ENCODE measurements around the gene NCKAP5. TPM values are rescaled to one million over a fixed set of nuclear protein-coding genes. Genes with fewer than 3 reads are reported as not detected.

NCKAP5 gene
- total and polyA plus RNA-seq, 2 experiments from 2014 or later = 0.21 to 0.31 TPM

DNA sequence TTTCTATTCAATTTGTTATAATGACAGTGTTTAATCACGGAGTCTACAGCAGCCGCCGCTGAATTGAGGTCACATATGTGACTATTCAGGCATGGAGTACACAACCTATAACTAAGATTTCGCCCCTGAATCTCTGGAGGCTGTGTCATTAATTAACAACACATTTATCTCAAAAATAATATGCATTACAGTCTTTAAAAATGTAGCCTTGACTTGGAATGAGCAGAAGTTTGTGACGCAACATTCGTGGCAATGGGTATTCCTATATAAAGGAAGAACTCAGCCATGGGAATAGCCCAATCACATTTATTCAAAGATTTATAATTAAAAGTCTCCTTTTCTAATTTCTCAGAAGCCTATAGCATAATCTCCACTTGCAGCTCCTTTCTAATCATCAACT lies 837.7 kb downstream of the NCKAP5 start:
- no peaks in the 10 kb centered on the region for H3K36me3 ChIP-seq
- TF ChIP-seq, protein P1, sequence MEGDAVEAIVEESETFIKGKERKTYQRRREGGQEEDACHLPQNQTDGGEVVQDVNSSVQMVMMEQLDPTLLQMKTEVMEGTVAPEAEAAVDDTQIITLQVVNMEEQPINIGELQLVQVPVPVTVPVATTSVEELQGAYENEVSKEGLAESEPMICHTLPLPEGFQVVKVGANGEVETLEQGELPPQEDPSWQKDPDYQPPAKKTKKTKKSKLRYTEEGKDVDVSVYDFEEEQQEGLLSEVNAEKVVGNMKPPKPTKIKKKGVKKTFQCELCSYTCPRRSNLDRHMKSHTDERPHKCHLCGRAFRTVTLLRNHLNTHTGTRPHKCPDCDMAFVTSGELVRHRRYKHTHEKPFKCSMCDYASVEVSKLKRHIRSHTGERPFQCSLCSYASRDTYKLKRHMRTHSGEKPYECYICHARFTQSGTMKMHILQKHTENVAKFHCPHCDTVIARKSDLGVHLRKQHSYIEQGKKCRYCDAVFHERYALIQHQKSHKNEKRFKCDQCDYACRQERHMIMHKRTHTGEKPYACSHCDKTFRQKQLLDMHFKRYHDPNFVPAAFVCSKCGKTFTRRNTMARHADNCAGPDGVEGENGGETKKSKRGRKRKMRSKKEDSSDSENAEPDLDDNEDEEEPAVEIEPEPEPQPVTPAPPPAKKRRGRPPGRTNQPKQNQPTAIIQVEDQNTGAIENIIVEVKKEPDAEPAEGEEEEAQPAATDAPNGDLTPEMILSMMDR (IDR thresholded peaks at IDR 0.05; ENCODE audit: low read depth, low read length) = no peak
- H3K27ac ChIP-seq = no peak overlapping the region
- H3K27me3 ChIP-seq = no peaks in the 10 kb centered on the region
- DNase-seq (ENCODE audit: low read depth in 1 of 2, low spot score in 1 of 2) = no peak
- H3K4me3 ChIP-seq = no peak overlapping the region
- no peaks in the 10 kb centered on the region for H3K4me1 ChIP-seq (ENCODE audit: low read depth)
- no peaks in the 10 kb centered on the region for H3K9me3 ChIP-seq (ENCODE audit: low read depth)

DNA sequence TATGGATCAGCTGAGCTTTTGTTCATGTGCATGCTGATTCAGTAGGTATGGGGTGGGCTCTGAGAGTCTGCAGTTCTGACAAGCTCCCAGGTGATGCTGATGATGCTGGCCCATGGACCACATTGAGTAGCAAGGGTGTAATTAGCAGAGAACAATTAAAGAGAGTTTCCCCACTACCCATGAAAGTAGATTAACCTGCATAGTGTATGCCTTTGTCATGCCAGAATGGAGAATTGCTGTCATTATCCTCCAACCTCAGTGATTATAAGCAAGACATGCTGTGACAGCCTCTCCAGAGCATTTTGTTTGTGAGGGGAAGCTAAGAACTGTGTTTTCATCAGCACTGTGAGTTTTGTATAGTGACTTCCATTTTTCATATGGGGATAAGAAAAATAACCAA lies 838.7 kb downstream of the NCKAP5 start:
- no peak overlapping the region for H3K4me3 ChIP-seq
- no peak overlapping the region for H3K27ac ChIP-seq
- no peaks in the 10 kb centered on the region for H3K27me3 ChIP-seq
- H3K4me1 ChIP-seq (ENCODE audit: low read depth) = no peaks in the 10 kb centered on the region
- TF ChIP-seq, protein P1 (IDR thresholded peaks at IDR 0.05; ENCODE audit: low read depth, low read length) = no peak
- no peaks in the 10 kb centered on the region for H3K9me3 ChIP-seq (ENCODE audit: low read depth)
- DNase-seq (ENCODE audit: low read depth in 1 of 2, low spot score in 1 of 2) = no peak
- no peaks in the 10 kb centered on the region for H3K36me3 ChIP-seq

DNA sequence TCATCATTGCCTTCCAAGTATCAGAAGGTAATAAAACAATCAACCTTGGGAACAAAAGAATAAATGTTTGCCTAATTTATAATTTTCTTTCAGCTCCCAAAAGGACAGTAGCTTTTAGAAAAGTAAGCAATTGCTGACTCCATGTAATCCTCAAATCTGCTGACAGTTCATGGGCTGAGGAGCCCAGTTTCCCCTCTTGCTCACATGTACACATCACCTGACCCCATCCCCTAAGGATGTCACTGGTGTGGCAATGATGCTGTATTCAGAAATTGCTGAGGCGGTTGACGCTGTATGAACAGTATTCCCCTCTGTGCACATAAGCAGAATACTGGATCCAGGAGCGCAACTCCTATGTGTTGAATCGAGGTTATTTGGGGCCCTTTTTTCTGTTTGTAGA lies 842.1 kb downstream of the NCKAP5 start:
- TF ChIP-seq, protein P1 (IDR thresholded peaks at IDR 0.05; ENCODE audit: low read depth, low read length) = no peak
- no peak overlapping the region for H3K27ac ChIP-seq
- DNase-seq (ENCODE audit: low read depth in 1 of 2, low spot score in 1 of 2) = no peak

DNA sequence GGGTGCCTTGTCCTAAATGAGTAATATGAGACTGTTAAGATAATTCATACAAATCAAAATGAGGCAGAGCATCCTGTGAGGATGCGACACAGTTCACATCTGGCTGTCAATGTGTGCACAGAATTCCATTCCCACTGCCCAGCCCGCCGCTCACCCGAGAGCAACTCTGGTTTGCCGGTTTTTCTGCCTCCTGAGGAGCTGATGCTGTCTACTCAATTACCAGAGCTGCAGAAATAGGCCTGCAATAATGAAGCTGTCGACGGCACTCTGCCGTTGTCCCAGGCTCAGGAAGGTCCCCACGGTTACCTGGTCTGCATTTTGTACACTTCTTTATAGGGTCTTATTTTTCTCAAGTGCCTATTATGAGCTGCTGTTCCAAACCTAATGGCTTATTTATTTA lies 842.5 kb downstream of the NCKAP5 start:
- Histone ChIP-seq H3K36me3 (no peaks in the 10 kb centered on the region), H3K4me1 (ENCODE audit: low read depth) (no peaks in the 10 kb centered on the region), H3K9me3 (ENCODE audit: low read depth) (no peaks in the 10 kb centered on the region), H3K27me3 (no peaks in the 10 kb centered on the region), H3K27ac (no peak overlapping the region), H3K4me3 (no peak overlapping the region)
- TF ChIP-seq, protein P1 (IDR thresholded peaks at IDR 0.05; ENCODE audit: low read depth, low read length) = no peak
- no peak for DNase-seq (ENCODE audit: low read depth in 1 of 2, low spot score in 1 of 2)

More for the DNA sequence above, 842.1 kb downstream of the NCKAP5 start:
- Histone ChIP-seq H3K27me3 (no peaks in the 10 kb centered on the region), H3K4me3 (no peak overlapping the region), H3K9me3 (ENCODE audit: low read depth) (no peaks in the 10 kb centered on the region), H3K4me1 (ENCODE audit: low read depth) (no peaks in the 10 kb centered on the region), H3K36me3 (no peaks in the 10 kb centered on the region)

DNA sequence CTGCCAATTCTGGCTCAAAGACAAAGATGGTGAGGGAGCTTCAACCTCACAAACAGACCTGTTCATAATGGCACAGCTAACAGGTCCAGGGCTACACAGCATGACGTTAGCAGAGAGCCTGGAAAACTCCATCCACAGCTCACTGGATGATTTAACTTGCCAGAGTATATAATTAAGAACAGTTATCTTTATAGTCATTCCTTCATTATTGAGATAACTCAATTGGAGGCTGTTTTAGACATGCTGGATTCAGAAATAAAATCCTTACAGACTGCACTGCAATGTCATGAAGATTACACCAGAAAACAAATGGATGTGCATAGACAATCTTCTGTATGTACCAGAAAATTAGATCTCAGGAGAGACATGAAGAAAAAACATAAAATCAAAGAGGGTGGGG lies 843.1 kb downstream of the NCKAP5 start:
- H3K4me3 ChIP-seq = no peak overlapping the region
- H3K27me3 ChIP-seq = no peaks in the 10 kb centered on the region
- no peaks in the 10 kb centered on the region for H3K9me3 ChIP-seq (ENCODE audit: low read depth)
- H3K36me3 ChIP-seq = no peaks in the 10 kb centered on the region
- H3K4me1 ChIP-seq (ENCODE audit: low read depth) = no peaks in the 10 kb centered on the region
- DNase-seq (ENCODE audit: low read depth in 1 of 2, low spot score in 1 of 2) = no peak
- TF ChIP-seq, protein P1 (IDR thresholded peaks at IDR 0.05; ENCODE audit: low read depth, low read length) = no peak
- no peak overlapping the region for H3K27ac ChIP-seq

DNA sequence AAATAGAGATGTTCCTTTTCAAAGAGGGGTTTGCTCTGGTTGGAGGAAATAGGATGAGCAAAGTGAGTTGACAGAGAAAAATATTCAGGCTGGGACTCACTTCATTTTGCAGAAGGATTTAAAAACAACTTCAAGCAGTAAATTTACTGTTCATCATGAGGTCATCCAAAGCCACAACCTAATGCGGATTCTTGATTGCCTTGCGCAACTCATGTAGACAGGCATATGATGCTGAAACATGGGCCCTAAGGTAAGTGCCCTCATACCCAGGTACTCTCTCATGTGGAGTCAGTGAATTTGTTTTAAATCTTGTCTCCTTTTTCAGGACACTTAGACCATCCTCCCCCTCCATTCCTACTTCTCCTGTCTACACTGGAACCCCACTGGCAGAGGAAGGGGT lies 846.3 kb downstream of the NCKAP5 start:
- H3K9me3 ChIP-seq (ENCODE audit: low read depth) = no peaks in the 10 kb centered on the region
- TF ChIP-seq, protein P1 (IDR thresholded peaks at IDR 0.05; ENCODE audit: low read depth, low read length) = no peak
- no peaks in the 10 kb centered on the region for H3K36me3 ChIP-seq
- DNase-seq (ENCODE audit: low read depth in 1 of 2, low spot score in 1 of 2) = no peak
- H3K4me3 ChIP-seq = no peak overlapping the region
- H3K4me1 ChIP-seq (ENCODE audit: low read depth) = no peaks in the 10 kb centered on the region
- H3K27ac ChIP-seq = no peak overlapping the region
- no peaks in the 10 kb centered on the region for H3K27me3 ChIP-seq

Measured in cardiac muscle cell (in vitro differentiated cells and primary cell).